Retinal pigment epithelial cell (primary cell): ENCODE data around the gene MYBBP1A.

Experiments used
- DNase-seq: peaks from one replicate; pipeline ENCODE4 v3.0.0-alpha.2; 2010; ENCODE audit warnings: low read depth
- H3K4me3 ChIP-seq: 2 replicates; pipeline ENCODE4 v1.5.1; 2011; ENCODE audit warnings: mild to moderate bottlenecking, low read length, control low read depth, moderate library complexity
- TF ChIP-seq, protein P1 (sequence below): conservative IDR thresholded peaks from 2 replicates; pipeline ENCODE4 v1.5.1; 2011; ENCODE audit warnings: low read depth, low read length, control low read depth, inconsistent platforms

The MYBBP1A gene

GRCh38 chr17:4576729-4577322 is 21.6 kb upstream of the MYBBP1A start:
- H3K4me3 ChIP-seq: no peak overlapping the region
- DNase-seq: no peak
- TF ChIP-seq, protein P1, sequence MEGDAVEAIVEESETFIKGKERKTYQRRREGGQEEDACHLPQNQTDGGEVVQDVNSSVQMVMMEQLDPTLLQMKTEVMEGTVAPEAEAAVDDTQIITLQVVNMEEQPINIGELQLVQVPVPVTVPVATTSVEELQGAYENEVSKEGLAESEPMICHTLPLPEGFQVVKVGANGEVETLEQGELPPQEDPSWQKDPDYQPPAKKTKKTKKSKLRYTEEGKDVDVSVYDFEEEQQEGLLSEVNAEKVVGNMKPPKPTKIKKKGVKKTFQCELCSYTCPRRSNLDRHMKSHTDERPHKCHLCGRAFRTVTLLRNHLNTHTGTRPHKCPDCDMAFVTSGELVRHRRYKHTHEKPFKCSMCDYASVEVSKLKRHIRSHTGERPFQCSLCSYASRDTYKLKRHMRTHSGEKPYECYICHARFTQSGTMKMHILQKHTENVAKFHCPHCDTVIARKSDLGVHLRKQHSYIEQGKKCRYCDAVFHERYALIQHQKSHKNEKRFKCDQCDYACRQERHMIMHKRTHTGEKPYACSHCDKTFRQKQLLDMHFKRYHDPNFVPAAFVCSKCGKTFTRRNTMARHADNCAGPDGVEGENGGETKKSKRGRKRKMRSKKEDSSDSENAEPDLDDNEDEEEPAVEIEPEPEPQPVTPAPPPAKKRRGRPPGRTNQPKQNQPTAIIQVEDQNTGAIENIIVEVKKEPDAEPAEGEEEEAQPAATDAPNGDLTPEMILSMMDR: no peak

GRCh38 chr17:4576161-4576558 is 21.0 kb upstream of the MYBBP1A start:
- no peak overlapping the region for H3K4me3 ChIP-seq
- no peak for DNase-seq
- TF ChIP-seq, protein P1: no peak

- TF ChIP-seq, protein P1: no peak
- DNase-seq: no peak
- H3K4me3 ChIP-seq: no peak overlapping the region
These were observed 19.4 kb upstream of the MYBBP1A start for GRCh38 chr17:4574448-4575045.

DNA sequence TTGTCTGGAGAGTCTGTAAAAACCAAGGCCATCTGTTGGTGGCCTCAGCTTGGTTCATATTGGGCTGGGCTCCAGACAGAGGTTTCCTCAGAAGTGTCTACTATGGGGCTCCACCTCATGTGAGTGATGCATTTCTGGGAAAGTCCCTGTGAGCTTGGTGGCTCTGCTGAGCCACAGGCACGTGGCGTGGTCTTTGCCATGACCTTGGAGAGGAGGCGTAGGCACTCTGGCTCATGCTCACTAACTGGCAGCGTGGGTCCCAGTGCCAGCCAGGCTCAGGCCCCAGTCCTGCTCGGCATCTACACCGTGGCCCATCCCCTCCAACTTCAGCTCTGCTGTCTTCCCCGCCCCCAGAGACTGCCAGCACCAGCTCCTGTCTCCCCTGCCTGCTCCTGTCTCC is 18.5 kb upstream of the MYBBP1A start:
- H3K4me3 ChIP-seq: no peak overlapping the region
- no peak for DNase-seq
- TF ChIP-seq, protein P1: no peak

- DNase-seq: no peak
- no peak overlapping the region for H3K4me3 ChIP-seq
- TF ChIP-seq, protein P1: no peak
These were observed 17.9 kb upstream of the MYBBP1A start for GRCh38 chr17:4573115-4573514.

DNA sequence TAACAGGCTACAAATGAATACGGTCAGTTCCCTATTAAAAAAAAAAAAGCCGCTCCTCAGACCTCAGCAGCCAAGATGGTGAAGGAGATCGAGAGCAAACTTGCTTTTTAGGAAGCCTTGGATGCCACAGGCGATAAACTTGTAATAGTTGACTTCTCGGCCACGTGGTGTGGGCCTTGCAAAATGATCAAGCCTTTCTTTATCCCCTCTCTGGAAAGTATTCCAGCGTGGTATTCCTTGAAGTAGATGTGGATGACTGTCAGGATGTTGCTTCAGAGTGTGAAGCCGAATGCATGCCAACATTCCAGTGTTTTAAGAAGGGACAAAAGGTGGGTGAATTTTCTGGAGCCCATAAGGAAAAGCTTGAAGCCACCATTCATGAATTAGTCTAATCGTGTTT is 16.9 kb upstream of the MYBBP1A start:
- no peak overlapping the region for H3K4me3 ChIP-seq
- TF ChIP-seq, protein P1: no peak
- no peak for DNase-seq

DNA sequence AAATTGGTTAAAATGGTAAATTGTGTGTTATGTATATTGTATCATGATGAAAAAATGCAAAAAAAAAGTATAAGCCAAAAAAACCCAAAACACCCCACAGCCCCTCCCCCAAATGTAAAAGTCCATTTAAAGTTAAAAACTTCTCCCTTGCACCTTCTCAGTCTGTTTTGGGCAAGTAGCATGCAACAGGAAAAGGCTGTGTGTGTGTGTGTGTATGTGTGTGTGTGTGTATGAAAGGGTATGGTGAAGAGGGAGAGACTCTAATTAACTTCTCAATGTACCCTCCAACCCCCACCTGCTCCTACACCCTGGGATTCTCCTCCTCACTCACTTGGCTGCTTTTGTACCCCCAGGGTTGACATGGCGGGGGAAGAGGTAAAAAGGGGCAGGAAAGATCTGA is 14.4 kb upstream of the MYBBP1A start:
- H3K4me3 ChIP-seq: no peak overlapping the region
- DNase-seq: no peak
- TF ChIP-seq, protein P1: no peak
